Peyer's patch (tissue), 4 donors: ENCODE measurements around the gene HEPHL1.

ENCODE experiments used
- POLR2A ChIP-seq, 2 donors: fragments of 450-650 bp; IDR thresholded peaks; one replicate each; pipeline ENCODE4 v1.5.1; 2017; ENCODE audit warnings: antibody characterized with exemption in 2 of 2, mild to moderate bottlenecking in 2 of 2, moderate library complexity in 2 of 2
- TF ChIP-seq, protein P1 (sequence below), 6 experiments: fragments of 450-650 bp in 4 of 6; fragments of 200-600 bp in 2 of 6; sonication (generic) in 1 of 6; IDR thresholded peaks; one replicate each; pipeline ENCODE4 v1.5.1; 2017 to 2019; ENCODE audit warnings: antibody characterized with exemption in 6 of 6, mild to moderate bottlenecking in 3 of 6, moderate library complexity in 1 of 6

DNA sequence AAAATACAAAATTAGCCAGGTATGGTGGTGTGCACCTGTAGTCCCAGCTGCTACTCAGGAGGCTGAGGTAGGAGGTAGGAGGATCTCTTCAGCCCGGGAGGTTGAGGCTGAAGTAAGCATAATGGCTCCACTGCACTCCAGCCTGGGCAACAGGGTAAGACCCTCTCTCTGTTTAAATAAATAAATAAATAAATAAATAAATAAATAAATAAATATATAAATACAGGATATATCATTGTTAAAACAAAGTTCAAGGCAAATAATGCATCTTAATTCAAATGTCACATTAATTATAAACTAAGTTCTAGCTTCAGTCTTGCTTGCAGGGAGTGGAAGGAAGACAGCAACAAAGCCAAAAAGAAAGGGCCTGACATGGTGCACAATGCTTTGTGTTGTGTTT lies 63.0 kb downstream of the HEPHL1 start:
- no peak for TF ChIP-seq POLR2A (IDR thresholded peaks at IDR 0.05)
- TF ChIP-seq, protein P1, sequence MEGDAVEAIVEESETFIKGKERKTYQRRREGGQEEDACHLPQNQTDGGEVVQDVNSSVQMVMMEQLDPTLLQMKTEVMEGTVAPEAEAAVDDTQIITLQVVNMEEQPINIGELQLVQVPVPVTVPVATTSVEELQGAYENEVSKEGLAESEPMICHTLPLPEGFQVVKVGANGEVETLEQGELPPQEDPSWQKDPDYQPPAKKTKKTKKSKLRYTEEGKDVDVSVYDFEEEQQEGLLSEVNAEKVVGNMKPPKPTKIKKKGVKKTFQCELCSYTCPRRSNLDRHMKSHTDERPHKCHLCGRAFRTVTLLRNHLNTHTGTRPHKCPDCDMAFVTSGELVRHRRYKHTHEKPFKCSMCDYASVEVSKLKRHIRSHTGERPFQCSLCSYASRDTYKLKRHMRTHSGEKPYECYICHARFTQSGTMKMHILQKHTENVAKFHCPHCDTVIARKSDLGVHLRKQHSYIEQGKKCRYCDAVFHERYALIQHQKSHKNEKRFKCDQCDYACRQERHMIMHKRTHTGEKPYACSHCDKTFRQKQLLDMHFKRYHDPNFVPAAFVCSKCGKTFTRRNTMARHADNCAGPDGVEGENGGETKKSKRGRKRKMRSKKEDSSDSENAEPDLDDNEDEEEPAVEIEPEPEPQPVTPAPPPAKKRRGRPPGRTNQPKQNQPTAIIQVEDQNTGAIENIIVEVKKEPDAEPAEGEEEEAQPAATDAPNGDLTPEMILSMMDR (IDR thresholded peaks at IDR 0.05) = no peak
